Stimulated activated CD8-positive, alpha-beta memory T cell treated with anti-CD3 and anti-CD28 coated beads, Interleukin-15, amount 100 ng/mL, for 24 hours (primary cell): ENCODE data around the gene MGAT4C.

Experiments used
- DNase-seq: peaks from one replicate; pipeline ENCODE4 v3.0.0-alpha.2; 2020; ENCODE audit warnings: low read depth

MGAT4C gene

GRCh38 chr12:86229772-86230171, 26.4 kb downstream of the MGAT4C start:
- no peak for DNase-seq

- no peak for DNase-seq
Observed at GRCh38 chr12:86228656-86229055, 27.5 kb downstream of the MGAT4C start.

- DNase-seq, result no peak
Observed at GRCh38 chr12:86226481-86226880, 29.7 kb downstream of the MGAT4C start.

- DNase-seq, result no peak
Observed at GRCh38 chr12:86216591-86216990, 39.6 kb downstream of the MGAT4C start.

GRCh38 chr12:86213012-86213411, 43.2 kb downstream of the MGAT4C start:
- no peak for DNase-seq

- no peak for DNase-seq
Observed at GRCh38 chr12:86198696-86199444, 57.3 kb downstream of the MGAT4C start.

- DNase-seq, result no peak
Observed at GRCh38 chr12:86196465-86196864, 59.7 kb downstream of the MGAT4C start.

GRCh38 chr12:86194721-86195120, 61.5 kb downstream of the MGAT4C start:
- DNase-seq, result no peak

GRCh38 chr12:86193931-86194330, 62.3 kb downstream of the MGAT4C start:
- no peak for DNase-seq

- DNase-seq, result no peak
Observed at GRCh38 chr12:86188226-86188625, 68.0 kb downstream of the MGAT4C start.

GRCh38 chr12:86186449-86186848, 69.7 kb downstream of the MGAT4C start:
- no peak for DNase-seq

- DNase-seq, result no peak
Observed at GRCh38 chr12:86179855-86180254, 76.3 kb downstream of the MGAT4C start.

- no peak for DNase-seq
Observed at GRCh38 chr12:86174188-86174587, 82.0 kb downstream of the MGAT4C start.

GRCh38 chr12:86172913-86173443, 83.2 kb downstream of the MGAT4C start:
- DNase-seq, result no peak

- no peak for DNase-seq
Observed at GRCh38 chr12:86170051-86170450, 86.1 kb downstream of the MGAT4C start.

GRCh38 chr12:86158956-86159355, 97.2 kb downstream of the MGAT4C start:
- no peak for DNase-seq

- DNase-seq, result no peak
Observed at GRCh38 chr12:86154620-86155019, 101.6 kb downstream of the MGAT4C start.

- DNase-seq, result no peak
Observed at GRCh38 chr12:86148612-86149011, 107.6 kb downstream of the MGAT4C start.

- no peak for DNase-seq
Observed at GRCh38 chr12:86148071-86148470, 108.1 kb downstream of the MGAT4C start.

GRCh38 chr12:86145156-86145555, 111.0 kb downstream of the MGAT4C start:
- no peak for DNase-seq

- no peak for DNase-seq
Observed at GRCh38 chr12:86143162-86143561, 113.0 kb downstream of the MGAT4C start.

GRCh38 chr12:86139671-86140070, 116.5 kb downstream of the MGAT4C start:
- no peak for DNase-seq

- DNase-seq, result no peak
Observed at GRCh38 chr12:86138770-86139169, 117.4 kb downstream of the MGAT4C start.

- DNase-seq, result no peak
Observed at GRCh38 chr12:86137936-86138335, 118.3 kb downstream of the MGAT4C start.
